ENCODE data around the gene MYO1E.
A peak's percentile ranks its signal among the peaks of the same experiment; 100 is the strongest.

The MYO1E gene

GRCh38 chr15:59203657-59204056 is 169.0 kb downstream of the MYO1E start:
- H3K9me3 ChIP-seq = no peaks in the 10 kb centered on the region

GRCh38 chr15:59203008-59203407 is 169.7 kb downstream of the MYO1E start:
- Histone ChIP-seq H3K27me3 (no peaks in the 10 kb centered on the region), H3K4me3 (no peak overlapping the region), H3K4me1 (peaks cover 0 to 8% (median 0%) of the 10 kb centered on the region in 4 donors), H3K9me3 (no peaks in the 10 kb centered on the region), H3K36me3 (peaks cover 73 to 93% (median 90%) of the 10 kb centered on the region in 3 donors), H3K27ac (no peak overlapping the region)
- TF ChIP-seq CTCF (IDR thresholded peaks at IDR 0.05) = no peak
- DNase-seq = no peak
- intact Hi-C loops (cut with DNase I; ENCODE audit: low total_unique reads) = no loop called here

More at GRCh38 chr15:59203657-59204056, 169.0 kb downstream of the MYO1E start:
- intact Hi-C loops (cut with DNase I; ENCODE audit: low total_unique reads) = no loop called here
- TF ChIP-seq CTCF (IDR thresholded peaks at IDR 0.05) = no peak
- Histone ChIP-seq H3K36me3 (peaks cover 79 to 92% (median 89%) of the 10 kb centered on the region in 3 donors), H3K27ac (no peak overlapping the region), H3K27me3 (no peaks in the 10 kb centered on the region), H3K4me1 (peaks cover 0 to 8% (median 0%) of the 10 kb centered on the region in 4 donors), H3K4me3 (no peak overlapping the region)
- DNase-seq = no peak

GRCh38 chr15:59200560-59200959 is 172.1 kb downstream of the MYO1E start:
- Histone ChIP-seq H3K4me1 (peaks cover 0 to 8% (median 0%) of the 10 kb centered on the region in 4 donors), H3K9me3 (no peaks in the 10 kb centered on the region), H3K4me3 (no peak overlapping the region), H3K36me3 (peaks cover 49 to 82% (median 75%) of the 10 kb centered on the region in 3 donors), H3K27ac (peak overlapping the region in 1 of 2 donors; percentile 44), H3K27me3 (no peaks in the 10 kb centered on the region)
- intact Hi-C loops (cut with DNase I; ENCODE audit: low total_unique reads) = no loop called here
- DNase-seq = no peak
- TF ChIP-seq CTCF (IDR thresholded peaks at IDR 0.05) = no peak

- peak in 1 of 2 donors; percentile 29 for DNase-seq
- intact Hi-C loops (cut with DNase I; ENCODE audit: low total_unique reads) = no loop called here
- Histone ChIP-seq H3K27me3 (no peaks in the 10 kb centered on the region), H3K27ac (peak overlapping the region in 1 of 2 donors; percentile 44), H3K36me3 (peaks cover 51 to 82% (median 75%) of the 10 kb centered on the region in 3 donors), H3K9me3 (no peaks in the 10 kb centered on the region), H3K4me1 (peaks cover 0 to 8% (median 0%) of the 10 kb centered on the region in 4 donors), H3K4me3 (no peak overlapping the region)
- TF ChIP-seq CTCF (IDR thresholded peaks at IDR 0.05) = no peak
Observed at GRCh38 chr15:59199626-59200465, 172.8 kb downstream of the MYO1E start.

GRCh38 chr15:59197454-59197853 is 175.2 kb downstream of the MYO1E start:
- intact Hi-C loops (cut with DNase I; ENCODE audit: low total_unique reads) = no loop called here
- no peak for DNase-seq
- Histone ChIP-seq H3K36me3 (peaks cover 45 to 82% (median 75%) of the 10 kb centered on the region in 3 donors), H3K9me3 (no peaks in the 10 kb centered on the region), H3K27ac (no peak overlapping the region), H3K27me3 (no peaks in the 10 kb centered on the region), H3K4me1 (peaks cover 0 to 8% (median 0%) of the 10 kb centered on the region in 4 donors), H3K4me3 (no peak overlapping the region)
- TF ChIP-seq CTCF (IDR thresholded peaks at IDR 0.05) = no peak
